ENCODE data around the gene MAPK9.

- TF ChIP-seq, protein P1, sequence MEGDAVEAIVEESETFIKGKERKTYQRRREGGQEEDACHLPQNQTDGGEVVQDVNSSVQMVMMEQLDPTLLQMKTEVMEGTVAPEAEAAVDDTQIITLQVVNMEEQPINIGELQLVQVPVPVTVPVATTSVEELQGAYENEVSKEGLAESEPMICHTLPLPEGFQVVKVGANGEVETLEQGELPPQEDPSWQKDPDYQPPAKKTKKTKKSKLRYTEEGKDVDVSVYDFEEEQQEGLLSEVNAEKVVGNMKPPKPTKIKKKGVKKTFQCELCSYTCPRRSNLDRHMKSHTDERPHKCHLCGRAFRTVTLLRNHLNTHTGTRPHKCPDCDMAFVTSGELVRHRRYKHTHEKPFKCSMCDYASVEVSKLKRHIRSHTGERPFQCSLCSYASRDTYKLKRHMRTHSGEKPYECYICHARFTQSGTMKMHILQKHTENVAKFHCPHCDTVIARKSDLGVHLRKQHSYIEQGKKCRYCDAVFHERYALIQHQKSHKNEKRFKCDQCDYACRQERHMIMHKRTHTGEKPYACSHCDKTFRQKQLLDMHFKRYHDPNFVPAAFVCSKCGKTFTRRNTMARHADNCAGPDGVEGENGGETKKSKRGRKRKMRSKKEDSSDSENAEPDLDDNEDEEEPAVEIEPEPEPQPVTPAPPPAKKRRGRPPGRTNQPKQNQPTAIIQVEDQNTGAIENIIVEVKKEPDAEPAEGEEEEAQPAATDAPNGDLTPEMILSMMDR (IDR thresholded peaks at IDR 0.05; ENCODE audit: poor library complexity), result no peak
- TF ChIP-seq EZH2phosphoT487 (IDR thresholded peaks at IDR 0.05; ENCODE audit: low read depth, severe bottlenecking, unreplicated experiment), result no peak
- TF ChIP-seq EZH2 (IDR thresholded peaks at IDR 0.05; ENCODE audit: borderline replicate concordance), result no peak
Measured at GRCh38 chr5:180233729-180234128, 58.2 kb downstream of the MAPK9 start.
